Tibial artery (tissue), 4 donors: Measurements from ENCODE around the gene TREML2.

Experiments used
- DNase-seq, 2 donors: peaks; one replicate each; pipeline ENCODE4 v3.0.0-alpha.2; 2019
- H3K27ac ChIP-seq, 2 donors: fragments of 200-600 bp; sonication (generic) in 1 of 2; 1 replicate in 1 of 2; 2 replicates in 1 of 2; pipeline ENCODE4 v1.5.1; 2018 to 2019; ENCODE audit warnings: mild to moderate bottlenecking in 1 of 2
- H3K27me3 ChIP-seq, 2 donors: fragments of 200-600 bp; sonication (generic) in 1 of 2; one replicate each; pipeline versions ENCODE4 v1.5.1 to v1.6.0; 2016 to 2019
- H3K36me3 ChIP-seq, 3 donors: fragments of 200-600 bp; sonication (generic) in 2 of 3; one replicate each; pipeline ENCODE4 v1.5.1; 2016 to 2019; ENCODE audit warnings: mild to moderate bottlenecking in 2 of 3
- H3K4me1 ChIP-seq, 4 donors: fragments of 200-600 bp; sonication (generic) in 2 of 4; 1 replicate in 3 of 4; 2 replicates in 1 of 4; pipeline ENCODE4 v1.5.1; 2016 to 2019
- H3K4me3 ChIP-seq, 2 donors: fragments of 200-600 bp; sonication (generic) in 1 of 2; 1 replicate in 1 of 2; 2 replicates in 1 of 2; pipeline ENCODE4 v1.5.1; 2018 to 2019; ENCODE audit warnings: mild to moderate bottlenecking in 2 of 2
- H3K9me3 ChIP-seq, 3 donors: fragments of 200-600 bp; sonication (generic) in 1 of 3; one replicate each; pipeline ENCODE4 v1.5.1; 2016 to 2019
- CTCF ChIP-seq, 2 experiments: fragments of 200-600 bp in 1 of 2; fragments of 450-650 bp in 1 of 2; IDR thresholded peaks; one replicate each; pipeline ENCODE4 v1.5.1; 2017 to 2019; ENCODE audit warnings: antibody characterized with exemption in 2 of 2, mild to moderate bottlenecking in 1 of 2, moderate library complexity in 1 of 2
- intact Hi-C: fragments of 100-400 bp; cut with DNase I; formaldehyde crosslinking; loops from one replicate; pipeline ENCODE4 v1.15.0; 2023; ENCODE audit warnings: low total_unique reads

The TREML2 gene

GRCh38 chr6:41187924-41188886, 12.7 kb downstream of the TREML2 start:
- Histone ChIP-seq H3K27ac (no peak overlapping the region), H3K27me3 (peaks cover 0 to 9% of the 10 kb centered on the region in 2 donors), H3K4me3 (no peak overlapping the region), H3K9me3 (peaks cover 0 to 12% (median 7%) of the 10 kb centered on the region in 3 donors), H3K4me1 (no peaks in the 10 kb centered on the region), H3K36me3 (no peaks in the 10 kb centered on the region)
- DNase-seq: no peak
- intact Hi-C loops: no loop called here
- no peak for TF ChIP-seq CTCF (IDR thresholded peaks at IDR 0.05)

- DNase-seq: no peak
- H3K27me3 ChIP-seq: no peaks in the 10 kb centered on the region
- H3K27ac ChIP-seq: no peak overlapping the region
- no peak for TF ChIP-seq CTCF (IDR thresholded peaks at IDR 0.05)
- H3K4me1 ChIP-seq: no peaks in the 10 kb centered on the region
- intact Hi-C loops: no loop called here
- H3K9me3 ChIP-seq: peaks cover 0 to 12% (median 7%) of the 10 kb centered on the region in 3 donors
- H3K4me3 ChIP-seq: no peak overlapping the region
- H3K36me3 ChIP-seq: no peaks in the 10 kb centered on the region
Observed at GRCh38 chr6:41186031-41186562, 14.9 kb downstream of the TREML2 start.

GRCh38 chr6:41184761-41185160, 16.2 kb downstream of the TREML2 start:
- Histone ChIP-seq H3K4me1 (no peaks in the 10 kb centered on the region), H3K27ac (no peak overlapping the region), H3K4me3 (no peak overlapping the region), H3K9me3 (peaks cover 0 to 5% (median 2%) of the 10 kb centered on the region in 3 donors), H3K27me3 (peaks cover 0 to 5% of the 10 kb centered on the region in 2 donors), H3K36me3 (no peaks in the 10 kb centered on the region)
- no peak for TF ChIP-seq CTCF (IDR thresholded peaks at IDR 0.05)
- intact Hi-C loops: no loop called here
- no peak for DNase-seq

GRCh38 chr6:41182069-41183034, 18.6 kb downstream of the TREML2 start:
- DNase-seq: peak in 1 of 2 donors; percentile 25
- peak; percentile 25 to 26 for TF ChIP-seq CTCF (IDR thresholded peaks at IDR 0.05)
- Histone ChIP-seq H3K4me1 (no peaks in the 10 kb centered on the region), H3K36me3 (no peaks in the 10 kb centered on the region), H3K9me3 (no peaks in the 10 kb centered on the region), H3K4me3 (no peak overlapping the region), H3K27me3 (peaks cover 0 to 8% of the 10 kb centered on the region in 2 donors), H3K27ac (no peak overlapping the region)
- intact Hi-C loops: no loop called here

- Histone ChIP-seq H3K27me3 (peaks cover 0 to 8% of the 10 kb centered on the region in 2 donors), H3K36me3 (no peaks in the 10 kb centered on the region), H3K4me1 (no peaks in the 10 kb centered on the region), H3K4me3 (no peak overlapping the region), H3K9me3 (no peaks in the 10 kb centered on the region), H3K27ac (no peak overlapping the region)
- no peak for TF ChIP-seq CTCF (IDR thresholded peaks at IDR 0.05)
- intact Hi-C loops: no loop called here
- no peak for DNase-seq
Observed at GRCh38 chr6:41181566-41181965, 19.4 kb downstream of the TREML2 start.
